K562 (cell line): ENCODE measurements around the gene ZNF831. TPM values are rescaled to one million over a fixed set of nuclear protein-coding genes. Genes with fewer than 3 reads are reported as not detected.

Source experiments
- CCNT2 ChIP-seq: IDR thresholded peaks from 2 replicates; pipeline ENCODE4 v1.6.1; 2011; ENCODE audit warnings: borderline replicate concordance, low read depth, mild to moderate bottlenecking, moderate library complexity, mixed read lengths, low read length; ENCODE audit not compliant: insufficient read length; ENCODE audit errors: extremely low read depth
- EGR1 ChIP-seq: fragments of 450-650 bp; conservative IDR thresholded peaks from 2 replicates; pipeline ENCODE4 v1.6.1; 2017; ENCODE audit warnings: mild to moderate bottlenecking
- ELF1 ChIP-seq: fragments of 200-800 bp; sonication (Bioruptor generic); IDR thresholded peaks from 2 replicates; pipeline ENCODE4 v1.6.1; 2016; ENCODE audit warnings: missing genetic modification characterization, missing compliant biosample characterization
- HINFP ChIP-seq: fragments of 450-650 bp; conservative IDR thresholded peaks from 2 replicates; pipeline ENCODE4 v1.6.1; 2016; ENCODE audit warnings: missing genetic modification characterization, low read depth, mild to moderate bottlenecking, control low read depth, missing compliant biosample characterization
- HNRNPH1 ChIP-seq: fragments of 200-400 bp; formaldehyde crosslinking; optimal IDR thresholded peaks from 2 replicates; pipeline ENCODE3; 2017; ENCODE audit warnings: low read depth, mild to moderate bottlenecking, low read length, moderate library complexity
- REST ChIP-seq, 2 experiments: fragments of 450-650 bp; formaldehyde crosslinking in 1 of 2; IDR thresholded peaks; 2 replicates each; pipeline versions ENCODE4 v1.4.0 to v1.6.1; 2014 to 2020; ENCODE audit warnings: mild to moderate bottlenecking in 2 of 2, borderline replicate concordance in 1 of 2, low read depth in 1 of 2
- ZBTB33 ChIP-seq: sonication (generic); formaldehyde crosslinking; IDR thresholded peaks from 2 replicates; pipeline ENCODE4 v1.8.1; 2023; ENCODE audit warnings: mild to moderate bottlenecking, missing genetic modification reagents
- polyA plus RNA-seq, 8 experiments: library from polyadenylated mRNA; depleted of rRNA in 4 of 8; stranded (reverse) in 5 of 8; unstranded in 3 of 8; fragments of >200 nt; fragmentation: Nextera tagmentation in 2 of 8; fragmentation: Illumina TruSeq in 1 of 8; extraction: Ambion mirVana in 2 of 8; extraction: Trizol in 1 of 8; gene quantifications; 2 replicates each; pipeline versions ENCODE4 v1.2.1 to v1.2.3, GENCODE V29; 2011 to 2014; ENCODE audit warnings: inconsistent platforms in 1 of 8, missing spikeins in 1 of 8
- total RNA-seq, 7 experiments: library from RNA; depleted of rRNA in 6 of 7; stranded (reverse); fragments of >200 nt in 6 of 7; fragmentation: Illumina TruSeq in 2 of 7; extraction: Trizol in 2 of 7; gene quantifications; 2 replicates each; pipeline versions ENCODE4 v1.2.1 to v1.2.3, GENCODE V29; 2011 to 2021; ENCODE audit warnings: low replicate concordance in 1 of 7
- TF ChIP-seq, protein P1 (sequence below): fragments of 450-650 bp; formaldehyde crosslinking; IDR thresholded peaks from 2 replicates; pipeline ENCODE4 v1.4.0; 2020; ENCODE audit warnings: mild to moderate bottlenecking, moderate library complexity

ZNF831 gene
- total and polyA plus RNA-seq, 9 of the 15 experiments (the other 6 are each of a cell fraction or from before 2014, with no cell fraction given) = not detected

- TF ChIP-seq, protein P1, sequence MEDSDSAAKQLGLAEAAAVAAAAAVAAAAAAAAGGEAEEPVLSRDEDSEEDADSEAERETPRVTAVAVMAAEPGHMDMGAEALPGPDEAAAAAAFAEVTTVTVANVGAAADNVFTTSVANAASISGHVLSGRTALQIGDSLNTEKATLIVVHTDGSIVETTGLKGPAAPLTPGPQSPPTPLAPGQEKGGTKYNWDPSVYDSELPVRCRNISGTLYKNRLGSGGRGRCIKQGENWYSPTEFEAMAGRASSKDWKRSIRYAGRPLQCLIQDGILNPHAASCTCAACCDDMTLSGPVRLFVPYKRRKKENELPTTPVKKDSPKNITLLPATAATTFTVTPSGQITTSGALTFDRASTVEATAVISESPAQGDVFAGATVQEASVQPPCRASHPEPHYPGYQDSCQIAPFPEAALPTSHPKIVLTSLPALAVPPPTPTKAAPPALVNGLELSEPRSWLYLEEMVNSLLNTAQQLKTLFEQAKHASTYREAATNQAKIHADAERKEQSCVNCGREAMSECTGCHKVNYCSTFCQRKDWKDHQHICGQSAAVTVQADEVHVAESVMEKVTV (CRISPR knock-in tag) = peak; percentile 77
- TF ChIP-seq ELF1 = peak; percentile 64
- TF ChIP-seq CCNT2 = no peak
- TF ChIP-seq EGR1 = peak; percentile 54
- TF ChIP-seq ZBTB33 (CRISPR knock-in tag) = no peak
- TF ChIP-seq HNRNPH1 = no peak
- no peak for TF ChIP-seq HINFP (tag)
- TF ChIP-seq REST (IDR thresholded peaks at IDR 0.05; ENCODE audit: borderline replicate concordance) = peak; percentile 71; the same call in 1 of the 2 replicates
- TF ChIP-seq REST (CRISPR knock-in tag; IDR thresholded peaks at IDR 0.05; ENCODE audit: low read depth) = no peak
Measured at GRCh38 chr20:59222253-59223181, 58.9 kb downstream of the ZNF831 start (continued).
